Hematopoietic multipotent progenitor cell treated with erythropoietin and hydrocortisone succinate and interleukin-3 and kit ligand, for 15 days (in vitro differentiated cells): ENCODE results near the gene DIP2C.
"Not testable (repeated sequence)": the region's sequence is repeated elsewhere in the genome, so short reads cannot be mapped to it uniquely, and the experiment has no call there.

ENCODE experiments used
- DNase-seq: peaks from one replicate; pipeline ENCODE4 v3.0.0-alpha.2; 2015; ENCODE audit warnings: low spot score

The DIP2C gene

DNA sequence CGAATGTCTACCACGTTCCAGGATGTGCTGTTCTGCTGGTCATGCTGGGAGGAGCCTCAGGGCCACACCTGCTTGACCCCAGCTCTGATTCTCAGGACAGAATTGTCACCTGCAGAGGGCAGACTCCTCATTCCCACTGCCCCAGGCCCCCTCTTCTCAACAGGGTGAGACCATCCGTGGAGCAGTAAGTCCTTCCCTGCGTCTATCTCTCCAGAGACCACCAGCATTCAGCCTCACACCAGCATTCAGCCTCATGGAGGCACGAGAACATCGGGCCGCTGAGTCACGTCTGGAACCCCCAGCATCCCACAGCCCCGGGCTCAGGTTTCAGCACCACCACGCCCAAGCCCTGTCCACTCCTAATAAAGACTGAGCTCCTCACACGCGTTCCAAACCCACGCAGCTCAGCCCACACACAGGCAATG is 273.4 kb downstream of the DIP2C start:
- DNase-seq = no peak

DNA sequence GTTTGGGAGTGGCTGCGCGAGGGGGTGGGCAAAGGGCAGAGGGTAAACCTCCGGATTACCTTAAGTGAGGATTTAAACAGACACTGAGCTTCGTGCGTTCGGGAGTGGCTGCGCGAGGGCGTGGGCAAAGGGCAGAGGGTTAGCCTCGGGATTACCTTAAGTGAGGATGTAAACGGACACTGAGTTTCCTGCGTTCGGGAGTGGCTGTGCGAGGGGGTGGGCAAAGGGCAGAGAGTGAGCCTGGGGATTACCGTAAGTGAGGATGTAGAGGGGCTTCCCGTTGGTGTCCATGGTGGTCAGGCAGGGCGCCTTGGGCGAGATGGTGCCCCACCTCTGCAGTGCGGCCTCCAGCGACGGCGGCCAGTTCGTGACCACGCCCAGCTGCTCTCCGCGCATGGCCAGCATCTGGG is 275.8 kb downstream of the DIP2C start:
- no peak for DNase-seq

DNA sequence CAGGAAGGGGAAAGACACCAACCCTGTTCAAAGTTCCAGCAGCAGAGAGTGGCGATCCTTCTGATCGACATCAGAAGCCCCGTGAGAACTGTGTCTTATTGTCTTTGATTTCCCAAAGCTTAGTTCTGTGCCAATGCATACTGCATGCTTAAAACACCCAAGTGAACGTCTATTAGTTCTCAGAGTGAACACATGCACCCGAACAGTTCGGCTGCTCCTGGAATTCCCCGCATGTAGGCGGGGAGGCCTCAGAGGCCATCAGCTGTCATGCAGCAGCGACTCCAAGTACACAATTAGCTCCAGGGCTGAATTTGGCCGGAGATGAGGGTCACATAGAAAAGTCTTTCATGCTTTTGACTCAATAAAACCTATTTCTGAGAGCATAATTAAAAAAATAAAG is 277.4 kb downstream of the DIP2C start:
- DNase-seq = no peak

DNA sequence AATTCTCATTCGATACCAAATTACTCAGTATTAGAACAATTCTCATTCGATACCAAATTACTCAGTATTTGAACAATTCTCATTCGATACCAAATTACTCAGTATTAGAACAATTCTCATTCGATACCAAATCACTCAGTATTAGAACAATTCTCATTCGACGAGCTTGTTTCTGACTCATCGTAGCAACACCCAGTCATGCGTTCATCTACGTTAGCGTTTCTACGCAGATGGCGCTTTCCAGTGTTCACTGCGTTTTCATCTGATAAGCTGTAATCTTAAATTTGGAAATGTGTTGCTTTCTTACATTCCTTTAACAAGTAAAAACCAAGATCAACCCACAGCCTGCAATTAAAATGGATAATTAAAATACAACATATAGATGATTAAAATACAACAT is 277.9 kb downstream of the DIP2C start:
- DNase-seq = no peak

DNA sequence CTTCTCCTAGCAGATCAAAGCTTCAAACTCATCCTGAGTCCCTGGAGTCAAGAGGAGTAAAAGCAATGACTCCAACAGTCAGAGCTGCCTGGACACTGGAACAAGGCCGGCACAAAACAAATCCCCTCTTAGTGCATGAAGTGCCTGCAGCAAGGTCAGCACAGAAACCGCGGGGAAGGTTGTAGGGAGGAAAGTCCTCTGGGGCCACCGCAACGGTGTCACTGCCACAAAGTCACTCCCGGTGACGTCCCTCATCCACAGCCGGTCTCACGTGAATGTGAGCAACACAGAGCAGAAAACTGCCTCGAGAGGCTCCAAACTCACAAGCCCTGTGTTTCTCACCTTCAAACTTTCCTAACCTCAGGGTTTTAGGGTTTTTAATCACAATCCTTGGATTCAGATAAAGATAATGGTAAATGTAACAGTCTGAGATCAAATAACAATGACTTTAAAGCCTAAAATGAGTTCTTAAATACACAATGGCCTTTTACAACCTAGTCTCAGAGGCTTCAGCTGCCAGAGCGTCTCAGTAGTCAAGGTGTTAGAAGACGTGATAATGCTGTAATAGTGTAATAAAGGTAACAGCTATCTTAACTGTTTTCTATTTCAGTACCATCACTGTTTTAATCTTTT is 279.9 kb downstream of the DIP2C start:
- DNase-seq = no peak

DNA sequence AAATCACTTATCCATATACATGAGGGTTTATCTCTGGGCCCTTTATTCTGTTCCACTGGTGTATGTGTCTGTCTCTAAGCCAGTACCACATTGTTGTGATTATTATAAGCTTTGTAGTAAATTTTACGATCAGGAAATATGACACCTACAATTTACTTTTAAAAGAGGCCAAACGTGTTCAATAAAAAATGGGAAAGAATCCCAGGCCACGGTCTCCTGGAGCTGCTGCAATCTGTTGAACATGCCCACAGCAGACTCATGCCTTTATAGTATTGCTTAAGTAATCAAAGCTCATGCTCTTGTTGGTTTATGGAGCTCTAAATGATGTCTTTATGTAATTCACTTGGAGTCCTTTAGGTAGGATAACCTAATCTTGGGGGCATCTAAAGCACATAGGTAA is 281.2 kb downstream of the DIP2C start:
- no peak for DNase-seq

DNA sequence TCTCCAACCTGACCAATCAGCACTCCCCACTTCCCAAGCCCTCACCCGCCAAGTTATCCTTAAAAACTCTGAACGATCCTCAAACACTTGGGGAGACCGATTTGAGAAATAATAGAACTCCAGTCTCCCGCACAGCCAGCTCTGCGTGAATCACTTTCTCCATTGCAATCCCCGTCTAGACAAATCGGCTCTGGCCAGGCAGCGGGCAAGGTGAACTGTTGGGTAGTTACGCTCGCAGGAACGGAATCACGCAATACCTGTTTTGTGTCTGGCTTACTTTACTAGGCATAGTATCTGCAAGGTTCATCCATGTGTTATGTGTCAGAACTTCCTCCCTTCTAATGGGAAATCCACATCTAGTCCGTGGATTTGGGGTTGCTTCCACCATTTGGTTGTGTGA is 282.5 kb downstream of the DIP2C start:
- no peak for DNase-seq

DNA sequence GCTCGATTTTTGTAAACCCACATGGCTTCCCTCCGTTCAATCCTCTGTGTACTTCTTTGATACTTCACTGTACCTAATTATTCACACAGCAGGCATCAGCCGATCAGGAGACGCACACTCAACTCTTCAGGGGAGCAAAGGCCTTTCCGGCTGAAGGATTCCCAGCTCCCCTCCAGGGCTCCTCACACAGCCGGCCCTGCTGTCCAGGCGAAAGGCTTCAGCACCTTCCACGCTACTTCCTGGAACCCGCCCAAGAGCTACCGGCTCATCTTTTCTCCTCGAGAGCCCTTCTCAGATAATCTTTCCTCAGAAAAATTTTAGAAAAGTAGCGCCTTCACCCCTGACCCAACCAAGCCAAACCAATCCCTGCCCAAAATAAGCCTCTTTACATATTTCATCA is 283.8 kb downstream of the DIP2C start:
- DNase-seq = no peak

DNA sequence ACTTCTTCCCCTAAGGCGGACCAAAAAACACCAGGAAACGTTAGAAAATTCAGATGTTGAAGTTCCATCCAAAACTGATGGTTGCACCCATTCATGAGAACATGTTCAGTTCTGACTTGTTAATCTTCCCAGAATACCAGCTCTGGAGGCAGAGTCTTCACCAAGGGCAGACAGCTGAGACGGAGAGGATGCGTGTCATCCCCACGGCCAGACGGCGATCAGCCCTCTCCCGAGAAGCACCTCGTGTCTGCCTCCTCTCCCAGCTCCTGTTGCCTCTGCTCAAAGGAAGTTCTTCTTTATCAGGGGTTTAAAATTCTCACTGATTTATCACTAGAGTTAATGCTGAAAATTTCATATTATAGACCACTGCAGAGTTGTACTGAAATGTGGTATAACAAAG is 284.5 kb downstream of the DIP2C start:
- no peak for DNase-seq

DNA sequence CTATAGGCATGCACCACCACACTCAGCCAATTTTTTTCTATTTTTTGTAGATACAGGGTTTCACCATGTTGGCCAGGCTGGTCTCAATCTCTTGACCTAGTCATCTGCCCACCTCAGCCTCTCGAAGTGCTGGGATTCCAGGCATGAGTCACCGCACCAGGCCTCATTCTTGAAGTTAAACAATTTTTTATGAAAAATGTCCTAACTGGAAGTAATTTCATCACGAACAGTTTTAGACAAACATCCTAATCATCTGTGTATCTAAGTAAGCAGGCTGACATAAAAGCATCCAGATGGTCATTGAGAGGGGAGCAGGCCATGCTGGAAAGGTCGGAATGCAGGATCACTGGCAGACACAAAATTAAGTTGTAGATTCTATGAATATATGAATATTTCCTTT is 285.1 kb downstream of the DIP2C start:
- no peak for DNase-seq

DNA sequence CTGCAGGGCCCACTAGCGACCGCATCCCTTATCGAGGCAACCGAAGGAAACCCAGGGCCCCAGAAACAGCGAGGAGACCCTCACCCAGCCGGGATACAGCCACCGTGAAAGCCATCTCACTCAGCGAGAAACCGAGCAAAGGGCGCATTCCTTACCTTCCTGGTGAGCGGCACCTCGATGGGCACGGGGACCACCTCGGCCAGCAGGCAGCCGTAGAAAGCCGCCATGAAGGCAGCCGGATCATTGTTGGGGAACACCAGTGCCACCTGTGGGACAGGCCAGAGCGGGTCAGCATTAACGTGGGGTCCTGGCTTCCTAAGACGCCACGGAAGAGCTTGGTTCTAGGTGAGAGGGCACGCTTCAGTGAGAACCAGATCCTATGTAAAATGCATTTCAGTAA is 290.5 kb downstream of the DIP2C start:
- no peak for DNase-seq

DNA sequence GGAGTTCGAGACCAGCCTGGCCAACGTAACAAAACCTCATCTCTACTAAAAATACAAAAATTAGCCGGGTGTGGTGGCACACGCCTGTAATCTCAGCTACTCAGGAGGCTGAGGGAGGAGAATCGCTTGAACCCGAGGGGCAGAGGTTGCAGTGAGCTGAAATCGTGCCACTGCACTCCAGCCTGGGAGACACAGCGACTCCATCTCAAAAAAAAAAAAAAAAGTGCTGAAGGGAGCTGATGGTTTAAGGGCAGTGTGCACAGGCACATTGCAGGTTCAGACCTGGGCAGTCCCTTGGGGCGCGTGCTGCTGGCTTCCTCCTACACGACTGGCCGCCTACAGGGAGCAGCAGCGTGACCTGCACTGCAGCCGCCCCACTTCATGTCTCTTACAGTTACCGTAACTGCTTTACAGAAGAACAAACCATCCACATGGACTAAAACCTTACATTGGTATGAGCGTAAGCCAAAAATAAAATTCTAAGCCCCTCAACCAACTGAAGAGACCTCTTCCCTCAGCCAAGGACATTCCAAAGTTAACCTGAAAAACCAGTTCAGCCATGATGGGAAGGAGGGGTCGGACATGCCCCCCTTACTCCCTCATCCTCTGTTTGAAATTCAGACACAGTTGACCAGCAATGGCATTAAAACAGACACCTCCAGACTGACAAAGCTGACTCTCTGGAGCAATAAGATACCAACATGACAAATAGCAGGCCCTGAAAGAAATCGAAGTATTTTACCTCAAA is 292.0 kb downstream of the DIP2C start:
- no peak for DNase-seq

DNA sequence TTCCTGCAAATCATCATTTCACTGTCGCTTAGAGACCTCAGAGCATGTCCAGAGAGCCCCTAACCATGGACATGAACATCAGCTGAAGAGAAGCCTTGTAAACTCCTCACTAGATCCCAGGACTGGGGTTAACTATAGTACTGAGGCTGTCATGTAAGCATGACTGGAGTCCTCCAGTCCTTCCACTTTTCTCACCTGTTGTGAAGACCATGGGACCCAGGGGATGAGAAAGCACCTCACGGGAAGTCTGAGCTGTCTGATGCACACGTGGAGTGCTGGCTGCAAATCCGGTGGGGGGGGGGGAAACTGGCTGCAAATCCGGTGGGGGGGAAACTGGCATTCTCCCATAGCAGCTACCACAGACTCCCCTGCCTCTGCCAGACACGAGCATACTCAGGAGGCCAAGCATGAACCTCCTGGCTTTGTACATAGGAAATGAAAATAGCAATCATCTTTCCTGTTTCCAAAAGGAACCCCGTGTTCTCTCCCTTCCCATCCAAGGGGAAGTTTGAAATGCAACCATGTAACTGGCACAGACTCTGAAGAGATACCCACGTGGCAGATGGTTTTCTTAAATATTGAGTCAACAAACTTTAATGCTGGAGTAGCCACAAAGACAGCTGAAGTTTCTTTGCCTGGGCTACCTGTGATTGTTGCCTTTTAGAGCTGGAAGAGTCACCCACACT is 292.8 kb downstream of the DIP2C start:
- DNase-seq = no peak

DNA sequence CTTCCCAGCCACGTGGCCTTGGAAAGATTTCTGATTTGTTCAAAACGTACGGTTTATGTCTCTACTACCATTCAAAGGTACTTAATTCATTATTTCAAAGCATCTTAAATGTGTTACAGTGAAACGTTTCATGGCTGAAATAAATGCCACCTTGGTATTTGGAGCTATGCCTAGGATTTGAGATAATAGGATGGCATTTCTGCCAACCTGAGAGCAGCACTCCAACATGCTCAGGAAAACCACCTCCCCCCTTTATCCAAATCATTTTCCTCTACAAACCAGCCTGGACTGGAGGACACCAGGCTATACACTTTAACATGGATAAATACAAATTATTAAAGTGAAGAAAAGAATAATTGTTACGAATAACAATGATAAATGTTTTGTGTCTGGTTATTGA is 293.4 kb downstream of the DIP2C start:
- DNase-seq = no peak

DNA sequence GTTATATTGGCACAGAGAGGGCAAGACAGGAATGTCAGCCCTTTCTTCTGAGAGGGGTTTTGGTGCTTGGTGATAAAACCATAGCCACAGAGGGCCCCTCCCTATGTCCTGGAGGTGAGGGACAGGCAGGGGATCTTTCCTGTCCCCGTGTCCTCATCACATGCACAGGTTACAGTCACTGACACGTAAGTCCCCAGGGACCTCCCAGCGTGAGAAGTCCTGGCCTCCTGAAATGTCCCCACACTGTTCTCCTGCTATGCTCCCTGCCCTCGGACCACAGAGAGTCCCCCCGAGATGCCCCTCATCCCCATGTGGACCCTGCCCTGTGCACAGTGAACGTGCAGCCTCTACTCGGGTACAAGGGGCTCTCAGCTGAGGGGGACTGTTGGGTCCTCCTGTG is 293.8 kb downstream of the DIP2C start:
- DNase-seq = no peak

DNA sequence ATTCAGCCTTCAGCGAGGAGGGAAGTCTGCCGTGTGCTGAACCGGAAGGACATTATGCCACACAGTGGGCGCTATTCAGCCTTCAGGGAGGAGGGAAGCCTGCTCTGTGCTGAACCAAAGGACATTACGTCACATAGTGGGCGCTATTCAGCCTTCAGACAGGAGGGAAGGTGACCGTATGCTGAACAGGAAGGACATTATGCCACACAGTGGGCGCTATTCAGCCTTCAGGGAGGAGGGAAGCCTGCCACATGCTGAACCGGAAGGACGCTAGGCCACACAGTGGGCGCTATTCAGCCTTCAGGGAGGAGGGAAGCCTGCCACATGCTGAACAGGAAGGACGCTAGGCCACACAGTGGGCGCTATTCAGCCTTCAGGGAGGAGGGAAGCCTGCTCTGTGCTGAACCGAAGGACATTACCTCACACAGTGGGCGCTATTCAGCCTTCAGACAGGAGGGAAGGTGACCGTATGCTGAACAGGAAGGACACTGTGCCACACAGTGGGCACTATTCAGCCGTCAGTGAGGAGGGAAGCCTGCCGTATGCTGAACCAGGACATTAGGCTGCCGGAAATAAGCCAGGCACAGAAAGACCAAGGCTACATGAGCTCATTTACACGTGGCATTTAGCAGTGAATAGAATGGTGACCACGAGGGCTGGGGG is 294.9 kb downstream of the DIP2C start:
- DNase-seq = not testable (repeated sequence)

DNA sequence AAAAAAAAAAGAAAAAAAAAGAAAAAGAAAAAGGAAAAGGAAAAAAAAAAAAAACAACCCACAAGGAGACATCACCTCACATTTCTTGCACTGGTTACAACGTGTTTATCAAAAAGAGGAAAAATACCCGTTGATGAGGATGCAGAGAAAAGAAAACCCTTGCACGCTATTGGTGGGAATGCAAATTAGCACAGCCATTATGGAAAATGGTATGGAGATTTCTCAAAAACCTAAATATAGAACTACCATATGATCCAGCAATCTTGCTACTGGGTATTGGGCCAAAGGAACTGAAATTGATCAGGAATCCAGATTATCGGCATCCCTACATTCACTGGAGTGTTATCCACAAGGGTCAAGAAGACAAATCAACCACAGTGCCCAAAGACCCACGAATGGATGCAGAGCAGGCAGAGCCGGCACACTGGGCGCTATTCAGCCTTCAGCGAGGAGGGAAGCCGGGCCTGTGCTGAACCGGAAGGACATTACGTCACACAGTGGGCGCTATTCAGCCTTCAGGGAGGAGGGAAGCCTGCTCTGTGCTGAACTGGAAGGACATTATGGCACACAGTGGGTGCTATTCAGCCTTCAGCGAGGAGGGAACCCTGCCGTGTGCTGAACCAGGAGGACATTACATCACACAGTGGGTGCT is 295.6 kb downstream of the DIP2C start:
- no peak for DNase-seq

DNA sequence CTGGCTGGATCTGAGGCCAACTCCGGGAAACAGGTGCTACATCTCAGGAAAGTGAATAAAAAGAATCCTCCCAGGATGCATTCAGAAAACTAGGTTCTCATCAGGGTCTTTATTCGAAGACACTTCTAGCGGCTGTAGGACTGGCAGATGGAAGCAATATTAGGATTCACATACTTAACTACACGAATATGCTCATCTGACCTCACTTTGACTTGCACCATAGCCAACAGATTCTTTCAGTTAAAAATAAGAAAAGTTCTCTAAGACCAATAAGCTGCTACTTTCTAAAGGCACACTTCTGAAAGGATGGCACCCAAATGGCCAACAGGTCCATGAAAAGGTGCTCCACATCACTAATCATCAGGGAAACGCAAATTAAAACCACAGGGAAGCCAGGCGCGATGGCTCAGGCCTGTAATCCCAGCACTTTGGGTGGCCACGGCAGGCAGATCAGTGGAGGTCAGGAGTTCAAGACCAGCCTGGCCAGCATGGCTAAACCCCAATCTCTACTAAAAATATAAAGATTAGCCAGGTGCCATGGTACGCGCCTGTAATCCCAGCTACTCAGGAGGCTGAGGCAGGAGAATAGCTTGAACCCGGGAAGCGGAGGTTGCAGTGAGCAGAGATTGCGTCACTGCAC is 296.2 kb downstream of the DIP2C start:
- DNase-seq = no peak

DNA sequence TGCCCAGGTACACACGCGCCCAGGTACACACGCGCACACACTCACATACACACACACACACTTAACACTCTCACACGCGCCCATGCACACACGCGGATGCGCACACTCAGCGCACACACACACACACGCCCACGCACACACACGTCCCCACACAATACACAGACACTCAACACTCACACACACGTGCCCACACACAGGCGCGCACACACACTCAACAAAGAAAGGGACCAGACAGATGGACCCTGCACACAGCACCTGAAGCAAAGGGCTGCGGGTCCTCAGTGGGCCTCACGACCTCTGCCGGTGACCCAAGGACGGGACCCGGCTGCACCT is 296.8 kb downstream of the DIP2C start:
- no peak for DNase-seq

DNA sequence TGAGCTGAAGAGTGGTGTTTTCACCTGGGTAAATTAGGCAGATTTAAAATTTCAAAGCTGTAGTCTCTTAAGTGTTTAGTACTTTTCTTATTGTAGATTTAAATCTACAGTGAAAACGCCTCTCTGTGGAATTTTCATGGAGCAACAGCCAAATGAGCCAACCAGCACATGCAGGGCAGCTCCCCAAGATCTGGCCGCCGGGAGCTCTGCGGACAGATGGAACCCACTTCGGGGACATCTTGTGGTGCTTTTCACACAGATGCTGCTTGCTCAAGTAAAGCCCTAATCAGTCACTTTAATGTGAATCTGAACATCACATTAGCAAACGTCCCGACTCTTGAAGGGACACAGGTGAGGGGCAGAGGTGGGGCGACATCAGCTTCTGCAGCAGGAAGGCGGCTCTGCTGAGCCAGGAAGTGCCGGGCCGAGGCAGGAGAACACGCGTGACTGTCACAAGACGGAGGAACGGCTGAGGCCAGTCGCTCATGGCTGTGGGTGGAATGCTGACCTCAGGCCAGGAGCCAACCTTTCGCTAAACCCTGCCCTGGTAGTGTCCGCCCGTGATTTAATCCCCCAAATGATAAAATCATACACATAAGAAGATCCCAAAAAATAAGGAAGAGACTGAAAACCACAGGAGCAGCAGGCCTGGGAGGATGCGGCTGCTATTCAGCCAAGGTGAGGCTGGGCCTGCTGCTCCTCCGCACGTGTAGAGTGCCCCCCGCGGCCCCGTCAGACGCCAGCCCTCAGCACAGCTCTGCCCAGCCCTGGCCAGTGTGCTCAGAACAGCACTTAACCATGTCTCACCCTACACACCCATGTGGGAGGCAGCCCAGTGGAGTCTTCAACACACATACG is 297.4 kb downstream of the DIP2C start:
- DNase-seq = no peak

DNA sequence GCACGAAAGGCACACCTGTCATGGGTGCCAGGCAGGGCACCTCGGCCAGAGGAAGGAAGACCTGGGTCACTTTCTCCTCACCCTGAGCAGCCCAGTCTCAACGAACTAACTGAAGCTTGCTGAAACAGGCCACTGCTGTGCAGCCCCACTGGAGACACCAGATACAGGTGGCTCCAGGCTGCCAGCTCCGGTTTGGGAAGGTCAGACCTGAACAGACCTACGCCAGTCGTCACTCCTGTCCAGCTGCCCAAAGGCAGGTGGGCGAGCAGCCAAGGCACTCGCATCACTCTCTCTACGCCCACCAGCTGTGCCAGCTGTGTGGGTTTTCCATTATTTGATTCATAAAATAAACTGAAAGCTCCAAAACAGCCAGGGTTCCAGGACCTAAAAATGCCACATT is 298.2 kb downstream of the DIP2C start:
- DNase-seq = no peak
